Measurements from ENCODE around the gene SGTA. TPM values are rescaled to one million over a fixed set of nuclear protein-coding genes. Genes with fewer than 3 reads are reported as not detected.

The SGTA gene
- total RNA-seq, 6 experiments from 2014 or later = 60.7 to 68.1 (median 62.8) TPM

DNA sequence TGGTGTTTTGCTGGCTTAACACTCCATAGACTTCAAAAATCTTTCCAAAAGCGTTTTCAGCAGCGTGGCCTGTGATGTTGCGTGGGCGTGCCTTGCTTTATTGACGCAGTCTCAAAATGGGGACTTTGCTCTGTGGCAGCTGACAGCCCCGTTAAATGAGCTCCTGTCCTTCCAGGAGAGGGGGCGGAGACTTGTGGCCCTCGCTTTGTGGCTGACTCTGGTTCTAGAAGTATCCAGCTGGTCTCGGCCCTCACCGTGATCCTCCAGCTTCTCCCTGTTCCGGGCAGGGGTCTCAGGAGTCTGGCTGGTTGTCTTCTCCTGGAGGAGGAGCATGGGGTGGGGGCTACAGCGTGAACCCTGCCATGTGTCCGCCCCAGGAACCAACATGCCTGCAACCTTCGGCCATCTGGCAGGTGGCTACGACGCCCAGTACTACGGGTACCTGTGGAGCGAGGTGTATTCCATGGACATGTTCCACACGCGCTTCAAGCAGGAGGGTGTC, 28.2 kb upstream of the SGTA start:
- no peak for DNase-seq
- TF ChIP-seq, protein P1, sequence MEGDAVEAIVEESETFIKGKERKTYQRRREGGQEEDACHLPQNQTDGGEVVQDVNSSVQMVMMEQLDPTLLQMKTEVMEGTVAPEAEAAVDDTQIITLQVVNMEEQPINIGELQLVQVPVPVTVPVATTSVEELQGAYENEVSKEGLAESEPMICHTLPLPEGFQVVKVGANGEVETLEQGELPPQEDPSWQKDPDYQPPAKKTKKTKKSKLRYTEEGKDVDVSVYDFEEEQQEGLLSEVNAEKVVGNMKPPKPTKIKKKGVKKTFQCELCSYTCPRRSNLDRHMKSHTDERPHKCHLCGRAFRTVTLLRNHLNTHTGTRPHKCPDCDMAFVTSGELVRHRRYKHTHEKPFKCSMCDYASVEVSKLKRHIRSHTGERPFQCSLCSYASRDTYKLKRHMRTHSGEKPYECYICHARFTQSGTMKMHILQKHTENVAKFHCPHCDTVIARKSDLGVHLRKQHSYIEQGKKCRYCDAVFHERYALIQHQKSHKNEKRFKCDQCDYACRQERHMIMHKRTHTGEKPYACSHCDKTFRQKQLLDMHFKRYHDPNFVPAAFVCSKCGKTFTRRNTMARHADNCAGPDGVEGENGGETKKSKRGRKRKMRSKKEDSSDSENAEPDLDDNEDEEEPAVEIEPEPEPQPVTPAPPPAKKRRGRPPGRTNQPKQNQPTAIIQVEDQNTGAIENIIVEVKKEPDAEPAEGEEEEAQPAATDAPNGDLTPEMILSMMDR (IDR thresholded peaks at IDR 0.05) = no peak
- Mint-ChIP-seq H3K4me1 (ENCODE audit: low read depth) (no peaks in the 10 kb centered on the region), H3K27me3 (ENCODE audit: insufficient read depth) (no peaks in the 10 kb centered on the region), H3K4me3 (no peak overlapping the region), H3K36me3 (ENCODE audit: low read depth) (peaks cover 17% of the 10 kb centered on the region; the same call in 1 of the 2 replicates), H3K27ac (no peak overlapping the region), H3K9me3 (no peaks in the 10 kb centered on the region)

DNA sequence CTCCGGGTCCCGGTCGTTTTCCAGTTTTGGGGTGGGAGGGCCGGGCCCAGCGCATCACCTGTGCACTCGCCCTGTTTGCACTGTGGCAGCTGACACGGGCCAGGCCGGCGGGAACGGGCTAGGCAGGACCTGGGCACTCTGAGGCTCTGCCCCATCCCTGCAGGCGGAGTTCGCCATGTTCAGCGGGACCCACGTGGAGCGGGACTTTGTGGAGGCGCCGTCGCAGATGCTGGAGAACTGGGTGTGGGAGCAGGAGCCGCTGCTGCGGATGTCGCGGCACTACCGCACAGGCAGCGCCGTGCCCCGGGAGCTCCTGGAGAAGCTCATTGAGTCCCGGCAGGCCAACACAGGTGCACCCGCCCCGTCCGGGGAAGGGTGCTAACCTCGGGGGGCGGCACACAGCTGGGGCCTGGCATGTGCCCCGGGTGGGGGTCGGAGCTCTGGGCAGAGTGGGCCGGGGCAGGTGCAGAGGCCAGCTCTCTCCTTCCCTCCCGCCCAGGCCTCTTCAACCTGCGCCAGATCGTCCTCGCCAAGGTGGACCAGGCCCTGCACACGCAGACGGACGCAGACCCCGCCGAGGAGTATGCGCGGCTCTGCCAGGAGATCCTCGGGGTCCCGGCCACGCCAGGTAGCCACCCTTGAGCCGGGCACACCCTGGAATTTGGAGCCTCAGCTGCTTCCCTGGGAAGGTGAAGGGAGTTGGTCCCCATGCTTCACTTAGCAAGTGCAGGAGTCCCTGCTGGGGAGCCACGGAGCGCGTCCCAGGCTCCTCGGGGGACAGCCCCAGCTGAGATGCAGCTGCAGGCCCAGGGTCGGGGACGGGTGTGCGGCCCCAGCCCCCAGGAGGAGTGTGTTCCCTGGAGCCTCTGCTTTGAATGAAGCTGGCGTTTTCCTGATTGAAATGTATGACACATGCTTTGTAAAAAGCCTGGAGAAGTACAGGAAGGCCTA, 27.3 kb upstream of the SGTA start:
- H3K4me1 Mint-ChIP-seq (ENCODE audit: low read depth) = no peaks in the 10 kb centered on the region
- peaks cover 12% of the 10 kb centered on the region for H3K36me3 Mint-ChIP-seq (ENCODE audit: low read depth)
- H3K27ac Mint-ChIP-seq = no peak overlapping the region
- H3K9me3 Mint-ChIP-seq = no peaks in the 10 kb centered on the region
- no peaks in the 10 kb centered on the region for H3K27me3 Mint-ChIP-seq (ENCODE audit: insufficient read depth)
- TF ChIP-seq, protein P1 (IDR thresholded peaks at IDR 0.05) = no peak
- H3K4me3 Mint-ChIP-seq = no peak overlapping the region
- DNase-seq = no peak

GRCh38 chr19:2809387-2810140, 26.5 kb upstream of the SGTA start:
- Mint-ChIP-seq H3K4me1 (ENCODE audit: low read depth) (no peaks in the 10 kb centered on the region), H3K9me3 (no peaks in the 10 kb centered on the region), H3K4me3 (no peak overlapping the region), H3K27ac (no peak overlapping the region), H3K36me3 (ENCODE audit: low read depth) (peaks cover 17% of the 10 kb centered on the region), H3K27me3 (ENCODE audit: insufficient read depth) (no peaks in the 10 kb centered on the region)
- TF ChIP-seq, protein P1 (IDR thresholded peaks at IDR 0.05) = no peak
- no peak for DNase-seq

DNA sequence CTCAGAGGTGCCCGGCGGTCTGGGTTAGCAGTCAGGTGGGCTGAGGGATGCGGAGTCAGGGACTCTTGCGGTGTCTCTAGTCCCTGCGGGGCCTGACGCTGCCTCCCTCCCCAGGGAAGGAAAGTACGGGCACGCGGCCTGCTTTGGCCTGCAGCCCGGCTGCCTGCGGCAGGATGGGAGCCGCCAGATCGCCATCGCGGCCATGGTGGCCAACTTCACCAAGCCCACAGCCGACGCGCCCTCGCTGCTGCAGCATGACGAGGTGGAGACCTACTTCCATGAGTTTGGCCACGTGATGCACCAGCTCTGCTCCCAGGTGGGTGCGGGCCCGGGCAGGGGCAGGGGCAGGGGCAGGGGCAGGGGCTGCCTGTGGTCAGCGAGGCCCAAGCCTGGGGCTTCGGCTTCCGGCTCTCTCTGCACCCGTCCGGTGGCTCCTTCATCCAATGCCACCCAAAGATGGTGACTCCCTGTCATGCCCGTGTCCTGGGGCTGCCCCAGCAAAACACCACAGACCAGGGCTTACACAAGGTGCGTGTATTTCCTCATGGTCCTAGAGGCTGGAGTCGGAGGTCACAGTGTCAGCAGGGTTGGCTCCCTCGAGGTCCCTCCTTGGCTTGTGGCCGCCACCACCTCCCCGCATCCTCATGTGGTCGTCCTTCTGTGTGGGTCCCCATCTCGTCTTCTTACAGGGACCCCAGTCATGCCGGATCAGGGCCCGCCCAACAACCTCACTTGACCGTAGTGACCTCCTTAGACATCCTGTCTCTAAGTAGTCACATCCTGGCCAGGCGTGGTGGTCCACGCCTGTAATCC, 25.3 kb upstream of the SGTA start:
- H3K36me3 Mint-ChIP-seq (ENCODE audit: low read depth) = peaks cover 18% of the 10 kb centered on the region
- no peak for DNase-seq

More for the DNA sequence above, 25.3 kb upstream of the SGTA start:
- TF ChIP-seq, protein P1 (IDR thresholded peaks at IDR 0.05) = no peak
- H3K4me3 Mint-ChIP-seq = no peak overlapping the region
- H3K9me3 Mint-ChIP-seq = no peaks in the 10 kb centered on the region
- H3K4me1 Mint-ChIP-seq (ENCODE audit: low read depth) = no peaks in the 10 kb centered on the region
- H3K27me3 Mint-ChIP-seq (ENCODE audit: insufficient read depth) = no peaks in the 10 kb centered on the region
- no peak overlapping the region for H3K27ac Mint-ChIP-seq
